ENCODE measurements around the gene TMPRSS9. TPM values are rescaled to one million over a fixed set of nuclear protein-coding genes. Genes with fewer than 3 reads are reported as not detected.

The TMPRSS9 gene
- total and polyA plus RNA-seq, 9 donors, result 0.05 to 0.51 (median 0.19) TPM; not detected in 1

DNA sequence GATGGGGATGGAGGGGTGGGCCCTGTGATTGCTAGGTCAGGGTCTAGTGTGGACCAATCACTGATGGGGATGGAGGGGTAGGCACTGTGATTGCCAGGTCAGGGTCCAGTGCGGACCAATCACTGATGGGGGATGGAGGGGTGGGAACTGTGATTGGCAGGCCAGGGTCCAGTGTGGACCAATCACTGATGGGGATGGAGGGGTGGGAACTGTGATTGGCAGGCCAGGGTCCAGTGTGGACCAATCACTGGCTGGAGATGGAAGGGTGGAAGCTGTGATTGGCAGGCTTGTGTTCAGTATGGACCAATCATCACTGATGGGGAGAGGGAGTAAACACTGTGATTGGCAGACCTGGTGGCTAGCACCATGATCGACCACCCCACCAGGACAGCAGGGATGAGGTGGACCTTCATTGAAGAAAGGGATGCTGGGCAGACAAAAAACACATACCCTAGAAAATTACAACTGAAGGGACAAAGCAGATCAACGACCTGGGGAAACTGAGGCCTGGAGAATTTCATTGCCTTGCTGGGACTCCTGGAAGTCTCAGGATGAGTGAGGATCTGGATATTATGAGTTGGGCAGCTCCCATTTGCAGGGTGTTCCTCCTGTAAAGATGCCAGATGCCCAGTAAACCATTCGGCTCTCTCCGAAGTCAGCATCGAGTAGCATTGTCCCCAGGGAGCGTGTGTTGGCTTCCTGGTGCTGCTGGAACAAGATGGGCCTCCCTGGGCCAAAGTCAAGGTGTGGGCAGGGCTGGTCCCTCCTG, 15.5 kb downstream of the TMPRSS9 start:
- no peaks in the 10 kb centered on the region for H3K36me3 ChIP-seq
- no peak for DNase-seq
- 80 to 92% (median 88%) methylated on average over 7 of the region's 7 CpGs for WGBS, 3 donors
- H3K27me3 ChIP-seq, result no peaks in the 10 kb centered on the region
- H3K9me3 ChIP-seq, result no peaks in the 10 kb centered on the region
- no peaks in the 10 kb centered on the region for H3K4me1 ChIP-seq (ENCODE audit: insufficient read depth)
- TF ChIP-seq EP300 (IDR thresholded peaks at IDR 0.05) (no peak), POLR2A (IDR thresholded peaks at IDR 0.05) (no peak)
- TF ChIP-seq, protein P1, sequence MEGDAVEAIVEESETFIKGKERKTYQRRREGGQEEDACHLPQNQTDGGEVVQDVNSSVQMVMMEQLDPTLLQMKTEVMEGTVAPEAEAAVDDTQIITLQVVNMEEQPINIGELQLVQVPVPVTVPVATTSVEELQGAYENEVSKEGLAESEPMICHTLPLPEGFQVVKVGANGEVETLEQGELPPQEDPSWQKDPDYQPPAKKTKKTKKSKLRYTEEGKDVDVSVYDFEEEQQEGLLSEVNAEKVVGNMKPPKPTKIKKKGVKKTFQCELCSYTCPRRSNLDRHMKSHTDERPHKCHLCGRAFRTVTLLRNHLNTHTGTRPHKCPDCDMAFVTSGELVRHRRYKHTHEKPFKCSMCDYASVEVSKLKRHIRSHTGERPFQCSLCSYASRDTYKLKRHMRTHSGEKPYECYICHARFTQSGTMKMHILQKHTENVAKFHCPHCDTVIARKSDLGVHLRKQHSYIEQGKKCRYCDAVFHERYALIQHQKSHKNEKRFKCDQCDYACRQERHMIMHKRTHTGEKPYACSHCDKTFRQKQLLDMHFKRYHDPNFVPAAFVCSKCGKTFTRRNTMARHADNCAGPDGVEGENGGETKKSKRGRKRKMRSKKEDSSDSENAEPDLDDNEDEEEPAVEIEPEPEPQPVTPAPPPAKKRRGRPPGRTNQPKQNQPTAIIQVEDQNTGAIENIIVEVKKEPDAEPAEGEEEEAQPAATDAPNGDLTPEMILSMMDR (IDR thresholded peaks at IDR 0.05), result no peak
- no peak overlapping the region for H3K4me3 ChIP-seq
- H3K27ac ChIP-seq, result no peak overlapping the region
- intact Hi-C loops (cut with DNase I), result no loop called here

DNA sequence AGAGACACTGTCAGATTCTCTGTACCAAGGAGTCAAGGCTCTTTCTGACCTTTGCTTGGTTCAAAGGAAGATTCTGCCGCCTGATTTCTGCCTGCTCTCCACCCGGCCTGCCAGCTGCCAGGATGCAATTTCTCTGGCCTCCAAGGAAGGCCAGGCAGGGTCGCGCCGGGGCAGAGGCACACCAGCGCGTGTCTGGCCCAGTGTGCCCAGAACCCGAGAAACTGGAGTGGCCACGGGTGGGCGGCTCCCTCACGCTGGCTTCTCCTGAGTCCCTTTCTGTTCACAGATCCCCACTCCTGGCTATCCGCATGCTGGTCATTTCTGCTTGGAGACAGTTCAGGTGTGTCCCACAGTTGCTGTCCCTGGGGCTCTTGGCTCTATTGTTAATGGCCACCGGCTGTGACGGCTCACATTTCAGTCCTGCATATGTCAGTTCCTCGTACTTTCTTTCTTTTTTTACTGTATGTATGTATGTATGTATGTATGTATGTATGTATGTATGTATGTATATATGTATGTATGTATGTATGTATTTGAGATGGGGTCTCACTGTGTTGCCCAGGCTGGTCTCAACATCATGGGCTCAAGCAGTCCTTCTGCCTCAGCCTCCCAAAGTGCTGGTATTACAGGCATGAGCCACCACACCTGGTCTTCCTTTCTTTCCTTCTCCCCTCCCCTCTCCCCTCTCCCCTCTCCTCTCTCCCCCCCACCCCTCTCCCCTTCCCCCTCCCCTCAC, 16.9 kb downstream of the TMPRSS9 start:
- 81 to 86% (median 83%) methylated on average over 15 of the region's 15 CpGs for WGBS, 3 donors
- Histone ChIP-seq H3K4me3 (no peak overlapping the region), H3K27me3 (no peaks in the 10 kb centered on the region), H3K27ac (no peak overlapping the region), H3K4me1 (ENCODE audit: insufficient read depth) (no peaks in the 10 kb centered on the region), H3K36me3 (no peaks in the 10 kb centered on the region), H3K9me3 (no peaks in the 10 kb centered on the region)
- no peak for DNase-seq
- intact Hi-C loops (cut with DNase I), result no loop called here
- TF ChIP-seq POLR2A (IDR thresholded peaks at IDR 0.05), result no peak
- no peak for TF ChIP-seq EP300 (IDR thresholded peaks at IDR 0.05)
- TF ChIP-seq, protein P1 (IDR thresholded peaks at IDR 0.05), result no peak

GRCh38 chr19:2380567-2380966, 20.5 kb downstream of the TMPRSS9 start:
- Histone ChIP-seq H3K27ac (no peak overlapping the region), H3K27me3 (no peaks in the 10 kb centered on the region), H3K9me3 (no peaks in the 10 kb centered on the region), H3K4me3 (no peak overlapping the region), H3K36me3 (no peaks in the 10 kb centered on the region), H3K4me1 (ENCODE audit: insufficient read depth) (no peaks in the 10 kb centered on the region)
- DNase-seq, result no peak
- intact Hi-C loops (cut with DNase I), result loop anchor here in 1 of 4 donors (10.0 kb wide), 1 partner anchor 246 kb away; no protein-coding TSS in a partner anchor
- TF ChIP-seq EP300 (IDR thresholded peaks at IDR 0.05) (no peak), POLR2A (IDR thresholded peaks at IDR 0.05) (no peak)
- TF ChIP-seq, protein P1 (IDR thresholded peaks at IDR 0.05), result no peak
- WGBS, 3 donors, result 85 to 95% (median 91%) methylated on average over 2 of the region's 2 CpGs

DNA sequence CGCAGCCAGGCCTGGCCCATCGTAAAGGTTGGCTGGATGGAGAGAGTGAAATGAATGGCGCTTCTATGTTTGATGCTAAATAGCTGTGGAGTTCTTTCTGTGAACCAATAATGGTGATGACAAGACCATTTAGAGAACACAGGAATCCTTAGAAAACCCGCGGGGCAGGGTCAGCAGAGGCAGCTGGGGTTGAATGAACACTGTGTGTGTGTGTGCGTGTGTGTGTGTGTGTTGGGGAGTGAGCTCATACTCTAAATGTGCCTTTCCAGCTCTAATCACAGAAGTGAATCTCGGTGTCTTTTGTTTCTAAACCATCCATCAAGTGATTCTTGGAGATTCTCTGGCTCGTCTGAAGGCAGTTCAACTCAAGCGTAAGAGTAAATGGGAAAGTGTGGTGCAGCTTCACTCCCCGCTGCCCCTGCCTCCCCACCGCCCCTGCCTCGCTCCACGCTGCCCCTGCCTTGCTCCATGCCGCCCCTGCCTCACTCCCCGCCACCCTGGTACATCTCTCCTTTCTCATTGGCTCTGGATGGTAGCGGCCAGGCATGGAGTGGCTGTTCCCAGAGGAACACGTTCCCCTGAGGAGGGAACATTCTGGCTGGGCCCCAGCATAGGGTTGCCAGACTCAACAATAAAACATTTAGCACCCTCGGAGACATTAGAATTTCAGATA, 21.2 kb downstream of the TMPRSS9 start:
- Histone ChIP-seq H3K36me3 (no peaks in the 10 kb centered on the region), H3K27me3 (no peaks in the 10 kb centered on the region), H3K4me3 (no peak overlapping the region), H3K9me3 (no peaks in the 10 kb centered on the region), H3K27ac (no peak overlapping the region), H3K4me1 (ENCODE audit: insufficient read depth) (no peaks in the 10 kb centered on the region)
- no peak for TF ChIP-seq POLR2A (IDR thresholded peaks at IDR 0.05)
- TF ChIP-seq, protein P1 (IDR thresholded peaks at IDR 0.05), result no peak
- 54 to 58% (median 54%) methylated on average over 18 of the region's 18 CpGs for WGBS, 3 donors
- intact Hi-C loops (cut with DNase I), result loop anchor here in 1 of 4 donors (10.0 kb wide), 1 partner anchor 246 kb away; no protein-coding TSS in a partner anchor
- DNase-seq, result no peak

All from ovary (tissue), 9 donors.